ENCODE results near the gene OGFOD3.
"Not testable (repeated sequence)": the region's sequence is repeated elsewhere in the genome, so short reads cannot be mapped to it uniquely, and the experiment has no call there.

Gene OGFOD3

GRCh38 chr17:82418001-82418986 lies at the start of gene OGFOD3, which contains the start of gene HEXD:
Gene OGFOD3, minus strand, starts transcription at chr17:82418586. Its CDS starts 101 bp downstream, at chr17:82418485.
Gene HEXD, plus strand, starts transcription at chr17:82418347. Its CDS starts 1,453 bp downstream, at chr17:82419800.
- DNase-seq = peak; percentile 92

- no peak for DNase-seq
These were observed 46.7 kb upstream of the OGFOD3 start for GRCh38 chr17:82465023-82465603.

GRCh38 chr17:82464567-82464929 lies 46.2 kb upstream of the OGFOD3 start:
- DNase-seq = no peak

- DNase-seq = no peak
These were observed 45.7 kb upstream of the OGFOD3 start for GRCh38 chr17:82463925-82464566.

DNA sequence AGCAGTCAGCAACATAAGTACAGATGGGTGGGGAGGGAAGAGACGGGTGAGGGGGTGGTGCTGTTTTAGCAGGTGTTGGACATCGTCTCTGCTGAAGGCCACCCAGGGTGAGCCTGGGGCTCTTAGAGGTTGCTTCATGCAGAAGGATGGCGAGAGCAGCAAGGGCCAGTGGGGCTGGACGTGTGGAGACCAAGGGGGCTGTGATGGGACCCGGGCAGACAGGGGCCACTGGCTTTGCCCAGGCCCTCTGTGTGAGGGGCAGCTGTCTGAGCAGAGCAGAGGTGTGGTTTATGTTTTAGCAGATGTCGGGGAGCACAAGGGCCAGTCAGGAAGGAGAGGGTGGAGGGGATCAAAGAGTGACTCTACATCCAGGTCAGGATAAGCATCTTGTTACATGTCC lies 45.0 kb upstream of the OGFOD3 start:
- DNase-seq = no peak

DNA sequence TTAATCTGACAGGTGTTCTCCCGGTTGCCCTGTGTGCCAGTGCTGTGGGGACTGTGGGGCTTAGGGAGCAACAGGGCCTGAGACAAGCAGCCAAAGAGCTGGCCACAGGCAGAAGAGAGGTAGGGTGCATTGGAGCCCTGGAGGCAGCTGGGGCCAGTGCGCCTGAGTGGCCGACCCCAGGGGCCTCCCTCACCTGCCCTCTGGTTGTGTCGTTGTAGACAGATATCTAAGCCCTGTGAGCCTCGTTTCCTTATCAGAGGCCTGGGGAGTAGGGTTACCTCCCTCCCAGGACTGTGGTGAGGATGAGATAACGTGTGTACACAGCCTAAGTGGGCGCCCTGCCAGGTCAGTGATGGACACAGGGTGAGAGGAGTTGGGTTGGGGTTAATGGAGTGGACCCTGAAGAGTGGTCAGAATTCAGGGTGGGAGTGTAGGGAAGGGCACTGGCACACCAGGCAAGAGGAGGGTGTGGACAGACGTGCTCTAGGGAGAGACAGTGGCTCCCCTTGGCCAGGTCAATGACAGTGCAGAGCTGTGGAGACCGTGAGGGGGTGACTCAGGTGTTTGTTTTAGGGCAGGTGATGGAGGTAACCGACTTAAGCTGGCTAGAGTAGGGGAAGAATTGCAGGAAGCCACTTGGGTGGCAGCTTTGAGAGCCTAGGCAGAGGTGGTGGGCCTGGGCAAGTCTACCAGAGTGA lies 43.6 kb upstream of the OGFOD3 start:
- no peak for DNase-seq

DNA sequence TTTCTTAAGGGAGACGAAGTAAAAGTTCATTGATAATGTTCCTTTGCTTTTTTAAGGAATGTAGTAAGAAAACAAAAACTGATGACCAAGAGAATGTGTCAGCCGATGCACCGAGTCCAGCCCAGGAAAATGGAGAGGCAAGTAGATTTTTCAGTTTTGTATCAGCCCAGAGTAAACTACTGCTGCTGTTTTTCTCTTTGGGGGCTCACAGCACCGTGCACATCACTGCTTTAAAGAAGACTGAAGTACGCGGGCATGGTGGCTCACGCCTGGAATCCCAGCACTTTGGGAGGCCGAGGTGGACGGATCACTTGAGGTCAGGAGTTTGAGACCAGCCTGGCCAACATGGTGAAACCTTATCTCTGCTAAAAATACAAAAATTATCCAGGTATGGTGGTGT lies 41.5 kb upstream of the OGFOD3 start:
- not testable (repeated sequence) for DNase-seq

GRCh38 chr17:82458885-82459424 lies 40.6 kb upstream of the OGFOD3 start:
- DNase-seq = peak; percentile 52

- DNase-seq = peak; percentile 95
These were observed 39.9 kb upstream of the OGFOD3 start, which contains the start of gene NARF for GRCh38 chr17:82458179-82458884. Gene NARF, plus strand, starts transcription at chr17:82458741. Its CDS starts 63 bp downstream, at chr17:82458804.

DNA sequence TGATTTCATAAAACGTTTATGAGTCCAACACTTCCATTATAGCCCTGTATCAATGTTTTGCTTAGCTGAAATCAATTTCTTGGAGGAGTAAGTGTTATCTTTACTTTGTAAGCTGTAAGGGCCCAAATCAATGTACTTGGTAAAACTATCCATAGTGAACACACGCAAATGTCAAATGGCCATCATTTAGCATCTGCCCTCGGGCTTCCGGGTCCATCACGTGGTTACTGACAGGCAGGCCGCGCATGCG lies 39.5 kb upstream of the OGFOD3 start:
- DNase-seq = no peak

DNA sequence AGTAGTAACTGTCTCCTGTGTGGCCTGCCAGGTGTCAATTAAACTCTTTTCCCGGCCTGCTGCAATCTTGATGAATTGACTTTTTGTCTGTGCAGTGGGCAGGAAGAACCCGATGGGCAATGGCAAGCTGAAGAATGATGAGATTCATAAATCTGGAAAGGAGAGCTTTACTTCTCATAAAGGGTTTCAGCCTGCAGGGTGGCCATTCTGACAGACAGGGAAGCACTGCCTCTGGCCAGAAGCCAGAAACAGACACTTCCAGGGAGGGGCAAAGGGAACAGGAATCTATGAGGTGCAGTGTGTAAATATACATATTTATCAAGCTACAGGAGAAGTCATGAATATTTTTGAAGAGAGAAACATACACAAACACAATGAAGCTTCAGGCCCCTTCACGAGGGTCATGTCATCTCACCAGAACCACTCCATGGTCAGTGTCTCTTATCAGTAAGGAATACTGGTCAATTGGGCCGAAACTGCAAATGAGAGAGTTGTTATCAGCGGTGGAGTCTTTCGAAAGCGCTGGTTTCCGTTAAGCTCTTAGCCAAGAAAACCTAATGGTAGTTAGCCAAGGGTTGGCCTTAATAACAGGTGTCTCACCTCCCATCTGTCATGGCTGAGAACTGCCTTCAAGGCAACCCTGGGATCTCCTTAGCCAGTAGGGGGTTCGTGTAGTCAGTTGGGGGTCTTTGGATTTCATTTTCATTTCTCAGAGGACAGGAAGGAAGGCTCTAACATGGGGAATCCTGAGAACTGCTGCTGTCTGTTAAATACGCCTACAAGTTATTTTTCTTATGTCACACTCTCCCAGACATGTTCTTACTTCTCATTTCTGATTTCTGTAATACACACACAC lies 38.9 kb upstream of the OGFOD3 start:
- no peak for DNase-seq

DNA sequence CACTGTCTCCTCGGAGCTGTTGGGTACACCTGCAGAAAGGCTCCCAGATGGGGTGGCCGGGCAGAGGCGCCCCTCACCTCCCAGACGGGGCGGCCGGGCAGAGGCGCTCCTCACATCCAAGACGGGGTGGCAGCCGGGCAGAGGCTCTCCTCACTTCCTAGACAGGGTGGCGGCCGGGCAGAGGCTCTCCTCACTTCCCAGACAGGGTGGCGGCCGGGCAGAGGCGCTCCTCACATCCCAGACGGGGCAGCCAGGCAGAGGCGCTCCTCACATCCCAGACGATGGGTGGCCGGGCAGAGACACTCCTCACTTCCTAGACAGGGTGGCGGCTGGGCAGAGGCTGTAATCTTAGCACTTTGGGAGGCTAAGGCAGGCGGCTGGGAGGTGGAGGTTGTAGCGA lies 35.3 kb upstream of the OGFOD3 start:
- not testable (repeated sequence) for DNase-seq

GRCh38 chr17:82453151-82453550 lies 34.8 kb upstream of the OGFOD3 start:
- not testable (repeated sequence) for DNase-seq

DNA sequence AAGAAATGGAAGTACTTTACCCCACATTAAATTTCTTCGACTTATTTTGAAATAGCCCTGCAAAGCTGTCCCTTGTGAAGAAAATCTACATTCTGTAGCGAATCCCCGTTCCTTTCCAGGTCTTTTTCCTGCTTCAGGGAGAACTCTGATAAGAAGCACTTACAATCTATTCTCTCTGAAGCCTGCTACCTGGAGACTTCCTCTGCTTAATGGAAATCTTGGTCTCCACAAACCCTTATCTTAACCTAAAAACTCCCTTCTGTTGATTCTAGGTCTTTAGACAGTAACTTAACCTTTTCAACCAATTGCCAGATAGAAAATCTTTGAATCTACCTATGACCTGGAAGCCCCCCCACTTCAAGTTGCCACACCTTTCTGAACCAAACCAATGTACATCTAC lies 33.8 kb upstream of the OGFOD3 start:
- DNase-seq = no peak

- peak; percentile 97 for DNase-seq
These were observed 32.1 kb upstream of the OGFOD3 start, which contains the start of gene CYBC1 for GRCh38 chr17:82450357-82451106. Gene CYBC1, minus strand, starts transcription at chr17:82450752. Its CDS starts 1,498 bp downstream, at chr17:82449254.

GRCh38 chr17:82449883-82450356 lies 31.5 kb upstream of the OGFOD3 start:
- no peak for DNase-seq

GRCh38 chr17:82449131-82449882 lies 30.9 kb upstream of the OGFOD3 start:
- peak; percentile 59 for DNase-seq

GRCh38 chr17:82447876-82448275 lies 29.5 kb upstream of the OGFOD3 start:
- DNase-seq = peak; percentile 32

DNA sequence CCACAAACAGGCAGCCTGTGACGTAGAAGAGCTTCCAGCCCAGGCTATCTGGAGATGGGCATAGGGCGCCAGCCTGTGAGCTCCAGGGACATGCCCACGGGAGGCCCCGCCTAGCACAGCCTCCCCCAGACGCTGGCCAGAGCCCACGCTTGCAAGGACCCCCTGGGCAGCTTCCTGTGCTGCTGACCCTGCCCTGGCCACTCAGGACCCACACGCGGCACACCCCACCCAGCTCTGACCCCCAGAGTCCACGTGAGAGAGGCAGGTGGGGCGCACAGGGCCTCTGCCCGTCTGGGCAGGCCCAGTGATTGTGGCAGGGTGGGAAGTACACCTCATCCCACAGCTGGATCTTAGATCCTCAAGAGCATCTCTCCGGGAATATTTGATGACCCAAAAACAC lies 28.3 kb upstream of the OGFOD3 start:
- DNase-seq = peak; percentile 26

All from activated CD4-positive, CD25-positive, alpha-beta regulatory T cell treated with anti-CD3 and anti-CD28 coated beads, Interleukin-2, amount 50 U/mL, for 72 hours (primary cell).